ENCODE measurements around the gene GABBR1. TPM values are rescaled to one million over a fixed set of nuclear protein-coding genes. Genes with fewer than 3 reads are reported as not detected.

GABBR1 gene
- total RNA-seq, 1 donor from 2014 or later = 14.1 TPM

DNA sequence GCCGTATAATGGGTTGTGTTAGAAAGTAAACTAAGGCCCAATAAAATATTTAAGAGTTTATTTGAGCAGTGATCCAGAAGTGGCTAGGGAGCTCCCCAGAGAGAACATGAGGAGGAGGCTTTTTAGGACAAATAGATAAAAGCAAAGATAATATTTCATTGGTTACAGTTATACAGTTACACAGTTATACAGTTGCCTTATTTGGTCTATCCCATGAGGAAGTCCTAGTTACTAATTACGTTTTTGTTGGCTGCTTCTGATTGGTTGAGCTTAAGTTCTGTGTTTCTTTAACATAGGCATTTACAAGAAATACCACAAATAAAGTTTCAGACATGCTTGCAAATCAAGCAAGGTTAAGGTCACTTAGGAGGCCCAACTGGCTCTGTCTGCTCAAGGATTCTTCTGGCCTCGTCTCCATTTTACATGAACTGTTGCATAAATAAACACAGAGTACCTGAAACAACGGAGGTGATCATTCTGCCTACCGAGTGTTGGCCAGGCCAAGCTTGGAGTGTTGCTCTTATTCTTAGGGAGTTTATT lies 80.4 kb downstream of the GABBR1 start:
- no peak overlapping the region for H3K4me3 ChIP-seq (ENCODE audit: low read depth, low read length)
- H3K36me3 ChIP-seq (ENCODE audit: control insufficient read depth, insufficient read depth, low read length) = no peaks in the 10 kb centered on the region
- H3K27me3 ChIP-seq (ENCODE audit: control insufficient read depth, insufficient read depth, low read length) = peaks cover 27% of the 10 kb centered on the region
- no peak for DNase-seq (ENCODE audit: low read depth)
- TF ChIP-seq, protein P1, sequence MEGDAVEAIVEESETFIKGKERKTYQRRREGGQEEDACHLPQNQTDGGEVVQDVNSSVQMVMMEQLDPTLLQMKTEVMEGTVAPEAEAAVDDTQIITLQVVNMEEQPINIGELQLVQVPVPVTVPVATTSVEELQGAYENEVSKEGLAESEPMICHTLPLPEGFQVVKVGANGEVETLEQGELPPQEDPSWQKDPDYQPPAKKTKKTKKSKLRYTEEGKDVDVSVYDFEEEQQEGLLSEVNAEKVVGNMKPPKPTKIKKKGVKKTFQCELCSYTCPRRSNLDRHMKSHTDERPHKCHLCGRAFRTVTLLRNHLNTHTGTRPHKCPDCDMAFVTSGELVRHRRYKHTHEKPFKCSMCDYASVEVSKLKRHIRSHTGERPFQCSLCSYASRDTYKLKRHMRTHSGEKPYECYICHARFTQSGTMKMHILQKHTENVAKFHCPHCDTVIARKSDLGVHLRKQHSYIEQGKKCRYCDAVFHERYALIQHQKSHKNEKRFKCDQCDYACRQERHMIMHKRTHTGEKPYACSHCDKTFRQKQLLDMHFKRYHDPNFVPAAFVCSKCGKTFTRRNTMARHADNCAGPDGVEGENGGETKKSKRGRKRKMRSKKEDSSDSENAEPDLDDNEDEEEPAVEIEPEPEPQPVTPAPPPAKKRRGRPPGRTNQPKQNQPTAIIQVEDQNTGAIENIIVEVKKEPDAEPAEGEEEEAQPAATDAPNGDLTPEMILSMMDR (IDR thresholded peaks at IDR 0.05; ENCODE audit: insufficient read depth, low read length, poor library complexity, severe bottlenecking) = no peak

- Histone ChIP-seq H3K27me3 (ENCODE audit: control insufficient read depth, insufficient read depth, low read length) (peaks cover 2% of the 10 kb centered on the region), H3K36me3 (ENCODE audit: control insufficient read depth, insufficient read depth, low read length) (no peaks in the 10 kb centered on the region), H3K4me3 (ENCODE audit: low read depth, low read length) (no peak overlapping the region)
- TF ChIP-seq, protein P1 (IDR thresholded peaks at IDR 0.05; ENCODE audit: insufficient read depth, low read length, poor library complexity, severe bottlenecking) = no peak
- no peak for DNase-seq (ENCODE audit: low read depth)
These were observed 85.4 kb downstream of the GABBR1 start for GRCh38 chr6:29547573-29547972.

GRCh38 chr6:29537714-29538403 lies 95.1 kb downstream of the GABBR1 start:
- Histone ChIP-seq H3K4me3 (ENCODE audit: low read depth, low read length) (no peak overlapping the region), H3K27me3 (ENCODE audit: control insufficient read depth, insufficient read depth, low read length) (no peaks in the 10 kb centered on the region), H3K36me3 (ENCODE audit: control insufficient read depth, insufficient read depth, low read length) (no peaks in the 10 kb centered on the region)
- TF ChIP-seq, protein P1 (IDR thresholded peaks at IDR 0.05; ENCODE audit: insufficient read depth, low read length, poor library complexity, severe bottlenecking) = no peak
- no peak for DNase-seq (ENCODE audit: low read depth)

- no peak overlapping the region for H3K4me3 ChIP-seq (ENCODE audit: low read depth, low read length)
- H3K27me3 ChIP-seq (ENCODE audit: control insufficient read depth, insufficient read depth, low read length) = no peaks in the 10 kb centered on the region
- DNase-seq (ENCODE audit: low read depth) = no peak
- no peaks in the 10 kb centered on the region for H3K36me3 ChIP-seq (ENCODE audit: control insufficient read depth, insufficient read depth, low read length)
- TF ChIP-seq, protein P1 (IDR thresholded peaks at IDR 0.05; ENCODE audit: insufficient read depth, low read length, poor library complexity, severe bottlenecking) = no peak
These were observed 100.5 kb downstream of the GABBR1 start for GRCh38 chr6:29532320-29532951.

- no peaks in the 10 kb centered on the region for H3K27me3 ChIP-seq (ENCODE audit: control insufficient read depth, insufficient read depth, low read length)
- DNase-seq (ENCODE audit: low read depth) = no peak
- TF ChIP-seq, protein P1 (IDR thresholded peaks at IDR 0.05; ENCODE audit: insufficient read depth, low read length, poor library complexity, severe bottlenecking) = no peak
- H3K4me3 ChIP-seq (ENCODE audit: low read depth, low read length) = no peak overlapping the region
- H3K36me3 ChIP-seq (ENCODE audit: control insufficient read depth, insufficient read depth, low read length) = no peaks in the 10 kb centered on the region
These were observed 101.3 kb downstream of the GABBR1 start for GRCh38 chr6:29531668-29532067.
